Ishikawa (cell line): ENCODE results near the gene CTNND1.

ENCODE experiments used
- REST ChIP-seq: IDR thresholded peaks from 2 replicates; pipeline ENCODE4 v1.6.1; 2012; ENCODE audit warnings: low read depth, mild to moderate bottlenecking
- TEAD4 ChIP-seq: IDR thresholded peaks from 2 replicates; pipeline ENCODE4 v1.6.1; 2012
- YY1 ChIP-seq: IDR thresholded peaks from 2 replicates; pipeline ENCODE4 v1.6.1; 2012; ENCODE audit warnings: low read depth

- no peak for TF ChIP-seq TEAD4
- TF ChIP-seq YY1, result no peak
- no peak for TF ChIP-seq REST
Measured at GRCh38 chr11:57742087-57742452, 19.5 kb upstream of the CTNND1 start.
